ENCODE measurements around the gene RYR3. TPM values are rescaled to one million over a fixed set of nuclear protein-coding genes. Genes with fewer than 3 reads are reported as not detected.

Gene RYR3
- total and polyA plus RNA-seq, 2 donors (not counting 1 experiment from before 2014, with no cell fraction given), result not detected

DNA sequence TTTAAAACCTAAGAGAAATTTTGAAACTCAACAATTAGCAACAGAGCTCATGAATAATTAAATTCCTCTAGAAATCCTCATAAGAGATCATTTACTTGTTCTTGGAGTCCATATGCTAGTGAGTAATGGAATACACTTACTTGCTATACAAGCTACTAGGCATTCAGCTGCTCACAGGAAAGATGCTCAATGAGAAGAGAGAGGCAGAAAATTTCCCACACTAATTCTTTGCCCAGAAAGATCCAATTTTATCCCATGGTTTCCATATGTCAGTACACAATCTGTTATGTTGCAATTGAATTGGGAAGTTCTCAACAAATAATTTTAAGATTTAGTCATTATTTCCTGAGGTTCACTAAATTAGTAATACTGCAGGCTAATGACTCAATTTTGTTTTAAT lies 310.4 kb downstream of the RYR3 start:
- H3K4me3 ChIP-seq (ENCODE audit: control extremely low read depth in 1 of 5, extremely low read depth in 1 of 5, insufficient read depth in 1 of 5, low read depth in 2 of 5, low read length in 4 of 5), result no peak overlapping the region

DNA sequence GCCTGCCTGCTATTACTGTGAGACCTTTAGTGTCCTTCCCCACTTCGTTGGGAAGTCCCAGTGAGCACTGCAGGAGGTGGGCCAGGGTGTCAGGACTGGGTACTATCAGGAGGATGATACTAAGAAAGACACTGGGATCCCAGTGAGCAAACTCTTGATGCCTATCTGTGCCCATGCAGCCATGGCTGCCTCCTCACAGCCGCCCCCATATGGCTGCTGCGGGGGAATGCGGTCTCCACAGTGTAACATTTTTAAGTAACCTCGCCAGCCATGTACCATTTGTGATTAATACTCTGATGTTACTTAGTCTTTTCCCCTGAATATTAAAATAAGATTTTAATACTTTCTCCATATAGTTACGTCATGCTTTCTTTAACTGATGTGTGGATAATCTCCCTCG lies 312.2 kb downstream of the RYR3 start:
- Mint-ChIP-seq H3K9me3 (ENCODE audit: insufficient read depth) (peaks cover 2% of the 10 kb centered on the region), H3K4me1 (no peaks in the 10 kb centered on the region), H3K27me3 (peaks cover 16% of the 10 kb centered on the region), H3K27ac (no peak overlapping the region), H3K4me3 (no peak overlapping the region)
- Histone ChIP-seq H3K9ac (ENCODE audit: low read length) (no peak overlapping the region), H3K27ac (ENCODE audit: low read length in 2 of 2) (no peak overlapping the region), H3K4me1 (ENCODE audit: control insufficient read depth in 2 of 2, insufficient read depth in 2 of 2, low read length in 2 of 2) (no peaks in the 10 kb centered on the region), H3K4me2 (replicated peaks; ENCODE audit: low read depth, low read length, poor library complexity, severe bottlenecking) (no peak overlapping the region), H3K9me3 (ENCODE audit: control extremely low read depth in 1 of 3, control insufficient read depth in 2 of 3, insufficient read depth in 1 of 3, low read length in 2 of 3) (peaks cover 0 to 6% (median 0%) of the 10 kb centered on the region in 3 donors), H2AFZ (ENCODE audit: insufficient read depth, low read depth, low read length, poor library complexity, severe bottlenecking) (no peak overlapping the region), H4K20me1 (ENCODE audit: control insufficient read depth, insufficient read depth, low read length, poor library complexity, severe bottlenecking) (no peaks in the 10 kb centered on the region), H3K4me3 (ENCODE audit: control extremely low read depth in 1 of 5, extremely low read depth in 1 of 5, insufficient read depth in 1 of 5, low read depth in 2 of 5, low read length in 4 of 5) (no peak overlapping the region), H3K27me3 (replicated peaks in 1 of 4; ENCODE audit: control extremely low read depth in 1 of 4, control insufficient read depth in 3 of 4, insufficient read depth in 4 of 4, low read length in 3 of 4) (no peaks in the 10 kb centered on the region), H3K36me3 (replicated peaks in 1 of 2; ENCODE audit: control extremely low read depth in 1 of 2, control insufficient read depth in 1 of 2, extremely low read depth in 1 of 2, insufficient read depth in 2 of 2, low read length in 1 of 2) (no peaks in the 10 kb centered on the region), H3K79me2 (ENCODE audit: control insufficient read depth, insufficient read depth, low read length) (no peaks in the 10 kb centered on the region)
- ATAC-seq (ENCODE audit: low read depth) (no peak), DNase-seq (no peak)
- TF ChIP-seq CTCF (IDR thresholded peaks at IDR 0.05) (no peak), EZH2 (IDR thresholded peaks at IDR 0.05; ENCODE audit: borderline replicate concordance, insufficient read depth, low read depth, low read length, poor library complexity, severe bottlenecking) (no peak)
- ChIA-PET CTCF (no interaction called here), POLR2A (no interaction called here)
- intact Hi-C loops (cut with micrococcal nuclease), result no loop called here
- 77% methylated on average over 1 of the region's 7 CpGs for WGBS (ENCODE audit: insufficient coverage)

More for the DNA sequence above, 310.4 kb downstream of the RYR3 start:
- Histone ChIP-seq H3K27me3 (replicated peaks in 1 of 4; ENCODE audit: control extremely low read depth in 1 of 4, control insufficient read depth in 3 of 4, insufficient read depth in 4 of 4, low read length in 3 of 4) (no peaks in the 10 kb centered on the region), H3K36me3 (replicated peaks in 1 of 2; ENCODE audit: control extremely low read depth in 1 of 2, control insufficient read depth in 1 of 2, extremely low read depth in 1 of 2, insufficient read depth in 2 of 2, low read length in 1 of 2) (no peaks in the 10 kb centered on the region), H3K79me2 (ENCODE audit: control insufficient read depth, insufficient read depth, low read length) (no peaks in the 10 kb centered on the region), H3K9ac (ENCODE audit: low read length) (no peak overlapping the region), H3K4me2 (replicated peaks; ENCODE audit: low read depth, low read length, poor library complexity, severe bottlenecking) (no peak overlapping the region), H3K9me3 (ENCODE audit: control extremely low read depth in 1 of 3, control insufficient read depth in 2 of 3, insufficient read depth in 1 of 3, low read length in 2 of 3) (no peaks in the 10 kb centered on the region), H2AFZ (ENCODE audit: insufficient read depth, low read depth, low read length, poor library complexity, severe bottlenecking) (no peak overlapping the region), H4K20me1 (ENCODE audit: control insufficient read depth, insufficient read depth, low read length, poor library complexity, severe bottlenecking) (no peaks in the 10 kb centered on the region), H3K4me1 (ENCODE audit: control insufficient read depth in 2 of 2, insufficient read depth in 2 of 2, low read length in 2 of 2) (no peaks in the 10 kb centered on the region), H3K27ac (ENCODE audit: low read length in 2 of 2) (no peak overlapping the region)
- ChIA-PET CTCF (no interaction called here), POLR2A (no interaction called here)
- Mint-ChIP-seq H3K4me1 (no peaks in the 10 kb centered on the region), H3K4me3 (no peak overlapping the region), H3K9me3 (ENCODE audit: insufficient read depth) (peaks cover 1% of the 10 kb centered on the region), H3K27ac (no peak overlapping the region), H3K27me3 (peaks cover 8% of the 10 kb centered on the region)
- DNase-seq (no peak), ATAC-seq (ENCODE audit: low read depth) (no peak)
- intact Hi-C loops (cut with micrococcal nuclease), result no loop called here
- TF ChIP-seq EZH2 (IDR thresholded peaks at IDR 0.05; ENCODE audit: borderline replicate concordance, insufficient read depth, low read depth, low read length, poor library complexity, severe bottlenecking) (no peak), CTCF (IDR thresholded peaks at IDR 0.05) (no peak)
